Karpas-422 (cell line): ENCODE data around the gene RAB36. TPM values are rescaled to one million over a fixed set of nuclear protein-coding genes. Genes with fewer than 3 reads are reported as not detected.
A peak's percentile ranks its signal among the peaks of the same experiment; 100 is the strongest.

Experiments used
- DNase-seq: peaks from one replicate; pipeline ENCODE4 v3.0.0-alpha.2; 2015
- H2AFZ ChIP-seq: fragments of 200-600 bp; sonication (generic); 2 replicates; pipeline ENCODE4 v1.6.1; 2014; ENCODE audit warnings: antibody characterized with exemption, low read length, mixed read lengths
- H3K27ac ChIP-seq: fragments of 200-600 bp; sonication (generic); 2 replicates; pipeline ENCODE4 v1.5.1; 2014; ENCODE audit warnings: mild to moderate bottlenecking, low read length, moderate library complexity
- H3K27me3 ChIP-seq: fragments of 200-600 bp; sonication (generic); 2 replicates; pipeline ENCODE4 v1.6.1; 2014; ENCODE audit warnings: low read length, mixed read lengths
- H3K36me3 ChIP-seq: fragments of 200-600 bp; sonication (generic); 2 replicates; pipeline ENCODE4 v1.6.1; 2014; ENCODE audit warnings: low read length, mixed read lengths; ENCODE audit not compliant: insufficient read depth
- H3K4me1 ChIP-seq: fragments of 200-600 bp; sonication (generic); 2 replicates; pipeline ENCODE4 v1.6.1; 2014; ENCODE audit warnings: mild to moderate bottlenecking, low read length, mixed read lengths
- H3K4me2 ChIP-seq: fragments of 200-600 bp; sonication (generic); 2 replicates; pipeline ENCODE4 v1.6.1; 2014; ENCODE audit warnings: low read length, low read depth, mild to moderate bottlenecking; ENCODE audit not compliant: poor library complexity, severe bottlenecking
- H3K4me3 ChIP-seq: fragments of 200-600 bp; sonication (generic); 2 replicates; pipeline ENCODE4 v1.5.1; 2014; ENCODE audit warnings: mild to moderate bottlenecking, antibody characterized with exemption, low read length, mixed read lengths
- H3K79me2 ChIP-seq: fragments of 200-600 bp; sonication (generic); 2 replicates; pipeline ENCODE4 v1.6.1; 2014; ENCODE audit warnings: mild to moderate bottlenecking, low read length, mixed read lengths
- H3K9ac ChIP-seq: fragments of 200-600 bp; sonication (generic); 2 replicates; pipeline ENCODE4 v1.6.0; 2014; ENCODE audit warnings: low read length
- H3K9me2 ChIP-seq: fragments of 200-600 bp; sonication (generic), shearing (Covaris generic); replicated peaks from 2 replicates; pipeline ENCODE4 v1.6.0; 2014; ENCODE audit warnings: mild to moderate bottlenecking, low read length, moderate library complexity; ENCODE audit not compliant: insufficient read depth
- H3K9me3 ChIP-seq: fragments of 300-700, 200-600 bp; sonication (generic); 2 replicates; pipeline ENCODE4 v1.6.1; 2014; ENCODE audit warnings: low read length, mixed read lengths
- H4K20me1 ChIP-seq: fragments of 200-600 bp; sonication (generic); 2 replicates; pipeline ENCODE4 v1.6.1; 2014; ENCODE audit warnings: mild to moderate bottlenecking, antibody characterized with exemption, low read length, low read depth; ENCODE audit not compliant: insufficient read depth
- total RNA-seq: library from RNA; depleted of rRNA; stranded (reverse); fragments of >200 nt; shearing (Covaris generic); gene quantifications from 2 replicates; pipeline ENCODE4 v1.2.3, GENCODE V29; 2014; ENCODE audit warnings: low replicate concordance

The RAB36 gene
- total RNA-seq, 1 experiment from 2014 or later, result 10.6 TPM

DNA sequence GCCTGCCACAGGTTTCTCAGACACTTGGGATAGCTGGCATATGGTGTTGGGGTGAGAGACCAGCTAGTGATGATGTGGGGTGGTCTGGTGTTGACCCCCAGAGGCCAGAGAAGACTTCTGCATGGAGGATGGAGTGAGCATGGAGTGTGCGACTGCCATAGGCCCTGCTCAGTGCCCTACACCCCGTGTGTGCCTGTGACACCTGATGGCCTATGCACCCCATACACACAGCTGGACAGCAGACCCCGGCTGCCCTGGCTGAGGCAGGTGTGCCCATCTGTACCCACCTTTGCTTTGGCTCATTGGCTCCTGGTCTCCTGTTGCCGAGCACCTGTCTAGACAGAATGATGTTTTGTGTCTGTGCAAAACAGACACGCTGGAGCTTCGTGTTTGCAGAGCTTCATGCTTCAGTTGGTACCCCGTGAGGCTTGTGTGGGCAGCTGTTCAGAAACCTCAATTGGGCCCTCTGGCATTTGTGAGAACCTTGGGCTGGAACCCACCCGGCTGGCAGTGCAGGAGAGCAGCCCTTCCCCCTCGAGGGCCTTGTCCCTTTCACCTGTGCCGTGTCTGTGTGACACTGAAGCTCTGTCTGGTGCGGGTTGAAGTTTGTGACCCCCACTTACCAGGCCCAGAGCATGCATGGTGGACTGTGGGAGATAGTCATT lies 62.6 kb downstream of the RAB36 start:
- Histone ChIP-seq H3K9me3 (no peaks in the 10 kb centered on the region), H3K4me2 (peak overlapping the region; percentile 14), H3K4me3 (no peak overlapping the region), H3K27me3 (no peaks in the 10 kb centered on the region), H3K79me2 (peaks cover 47% of the 10 kb centered on the region), H3K9me2 (no peaks in the 10 kb centered on the region), H2AFZ (no peak overlapping the region), H3K36me3 (no peaks in the 10 kb centered on the region), H3K4me1 (peaks cover 52% of the 10 kb centered on the region), H4K20me1 (no peaks in the 10 kb centered on the region), H3K27ac (peak overlapping the region; percentile 82), H3K9ac (no peak overlapping the region)
- peak; percentile 82 for DNase-seq

DNA sequence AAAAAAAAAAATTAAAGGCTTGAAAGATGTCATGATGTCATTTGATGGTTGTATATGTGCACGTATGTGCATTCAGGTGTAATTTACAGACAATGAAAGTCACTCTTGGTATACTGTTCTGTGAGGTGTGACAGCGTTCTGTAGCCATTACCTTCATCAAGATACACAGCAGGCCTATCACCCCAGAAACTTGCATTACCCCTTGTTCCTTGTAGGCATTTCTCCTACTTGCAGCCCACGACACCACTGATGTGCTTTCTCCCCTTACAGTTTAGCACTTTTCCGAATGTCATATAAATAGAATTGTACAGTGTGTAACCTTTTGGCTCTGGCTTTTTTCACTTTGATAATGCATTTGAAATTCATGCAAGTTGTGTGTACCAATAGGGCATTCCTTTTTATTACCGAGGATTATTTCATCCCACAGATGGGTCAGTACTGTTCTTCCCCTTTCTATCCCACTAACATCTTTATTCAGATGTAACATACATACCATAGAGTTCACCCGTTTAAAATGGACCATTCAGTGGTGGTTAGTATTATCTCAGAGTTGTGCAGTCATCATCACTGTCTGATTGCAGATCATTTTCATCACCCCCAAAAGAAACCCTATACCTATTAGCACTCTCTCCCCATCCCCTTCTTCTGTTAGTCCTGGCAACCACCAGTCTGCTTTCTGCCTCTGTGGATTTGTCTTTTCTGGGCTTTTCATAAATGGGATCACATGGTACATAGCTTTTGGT lies 65.3 kb downstream of the RAB36 start:
- Histone ChIP-seq H3K79me2 (peaks cover 54% of the 10 kb centered on the region), H3K27ac (peak overlapping the region; percentile 61), H3K27me3 (no peaks in the 10 kb centered on the region), H2AFZ (no peak overlapping the region), H3K9me2 (no peaks in the 10 kb centered on the region), H3K4me2 (no peak overlapping the region), H3K4me3 (no peak overlapping the region), H3K9me3 (no peaks in the 10 kb centered on the region), H3K4me1 (peaks cover 57% of the 10 kb centered on the region), H3K9ac (no peak overlapping the region), H3K36me3 (no peaks in the 10 kb centered on the region), H4K20me1 (peaks cover 4% of the 10 kb centered on the region; the same call in 1 of the 2 replicates)
- no peak for DNase-seq

DNA sequence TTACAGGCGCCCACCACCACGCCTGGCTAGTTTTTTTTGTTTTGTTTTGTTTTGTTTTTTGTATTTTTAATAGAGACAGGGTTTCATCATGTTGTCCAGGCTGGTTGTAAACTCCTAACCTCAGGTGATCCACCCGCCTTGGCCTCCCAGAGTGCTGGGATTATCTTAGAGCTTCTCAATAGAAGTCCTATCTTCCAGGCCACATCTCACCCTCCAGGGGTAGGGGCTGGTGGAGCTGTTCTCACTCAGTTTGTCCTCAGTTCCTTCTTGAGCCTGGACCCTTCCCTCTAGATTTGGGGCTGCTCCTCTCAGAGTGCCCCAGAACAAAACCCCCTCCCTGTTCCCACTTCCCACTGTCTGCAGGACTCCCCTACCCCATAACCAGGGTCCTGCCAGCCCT lies 66.3 kb downstream of the RAB36 start:
- H3K36me3 ChIP-seq, result no peaks in the 10 kb centered on the region
- no peak for DNase-seq
- H3K9me3 ChIP-seq, result no peaks in the 10 kb centered on the region
- H3K9ac ChIP-seq, result peak overlapping the region; percentile 32
- H3K9me2 ChIP-seq, result no peaks in the 10 kb centered on the region
- peak overlapping the region; percentile 19 for H3K4me2 ChIP-seq
- no peak overlapping the region for H2AFZ ChIP-seq
- peaks cover 7% of the 10 kb centered on the region; the same call in 1 of the 2 replicates for H4K20me1 ChIP-seq
- peaks cover 67% of the 10 kb centered on the region for H3K4me1 ChIP-seq
- peaks cover 55% of the 10 kb centered on the region for H3K79me2 ChIP-seq
- no peak overlapping the region for H3K4me3 ChIP-seq
- H3K27ac ChIP-seq, result peak overlapping the region; percentile 83
- no peaks in the 10 kb centered on the region for H3K27me3 ChIP-seq

DNA sequence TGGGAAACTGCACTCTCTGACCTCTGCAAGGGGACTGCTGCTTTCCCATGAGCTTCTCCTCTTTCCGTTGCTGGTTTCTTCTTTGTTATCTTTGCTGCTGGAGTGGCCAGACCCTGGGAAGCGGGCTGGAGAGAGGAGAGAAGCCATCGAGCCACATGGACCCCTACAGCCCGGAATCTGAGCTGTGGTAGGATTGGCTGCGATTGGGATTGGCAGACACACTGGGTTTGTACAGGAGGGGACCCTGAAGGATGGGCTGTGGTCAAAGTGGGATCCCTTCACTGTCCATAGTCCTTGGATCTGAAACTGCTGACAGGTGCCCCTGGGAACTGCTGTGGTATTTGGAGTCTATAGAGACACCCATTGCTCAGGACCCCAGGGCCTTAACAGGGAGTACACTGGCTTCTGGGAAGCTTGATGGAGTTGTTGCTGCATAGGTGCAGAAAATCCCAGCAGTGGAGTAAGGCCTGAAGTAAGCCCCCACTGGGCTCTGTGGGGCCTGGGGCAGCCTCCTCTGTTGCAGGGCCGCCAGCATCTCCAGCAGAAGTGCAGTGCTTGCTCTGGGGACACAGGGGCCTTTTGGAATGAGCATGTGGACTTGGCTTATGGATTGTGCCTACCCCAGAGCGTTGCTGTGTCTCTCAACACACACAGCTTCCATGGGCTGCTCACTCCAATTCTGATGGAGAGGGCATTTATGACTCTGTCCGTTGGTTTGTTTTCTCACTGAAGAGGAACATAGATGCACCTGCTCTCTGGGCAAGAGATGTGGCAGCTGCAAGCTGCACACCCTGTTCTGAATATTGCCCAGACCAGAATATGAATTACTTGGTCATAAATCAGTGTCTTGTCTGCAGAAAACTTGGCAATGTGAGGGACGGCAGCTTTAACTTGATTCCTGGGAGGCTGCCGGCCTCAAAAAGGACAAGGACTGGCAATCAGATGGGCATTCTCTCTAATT lies 67.1 kb downstream of the RAB36 start:
- Histone ChIP-seq H3K9ac (peak overlapping the region; percentile 32), H3K27ac (peak overlapping the region; percentile 83), H3K4me3 (no peak overlapping the region; the same call in 1 of the 2 replicates), H3K4me1 (peaks cover 70% of the 10 kb centered on the region), H3K36me3 (no peaks in the 10 kb centered on the region), H2AFZ (no peak overlapping the region), H3K79me2 (peaks cover 61% of the 10 kb centered on the region), H4K20me1 (peaks cover 7% of the 10 kb centered on the region; the same call in 1 of the 2 replicates), H3K9me2 (no peaks in the 10 kb centered on the region), H3K27me3 (no peaks in the 10 kb centered on the region), H3K9me3 (no peaks in the 10 kb centered on the region), H3K4me2 (peak overlapping the region; percentile 19)
- DNase-seq, result no peak

DNA sequence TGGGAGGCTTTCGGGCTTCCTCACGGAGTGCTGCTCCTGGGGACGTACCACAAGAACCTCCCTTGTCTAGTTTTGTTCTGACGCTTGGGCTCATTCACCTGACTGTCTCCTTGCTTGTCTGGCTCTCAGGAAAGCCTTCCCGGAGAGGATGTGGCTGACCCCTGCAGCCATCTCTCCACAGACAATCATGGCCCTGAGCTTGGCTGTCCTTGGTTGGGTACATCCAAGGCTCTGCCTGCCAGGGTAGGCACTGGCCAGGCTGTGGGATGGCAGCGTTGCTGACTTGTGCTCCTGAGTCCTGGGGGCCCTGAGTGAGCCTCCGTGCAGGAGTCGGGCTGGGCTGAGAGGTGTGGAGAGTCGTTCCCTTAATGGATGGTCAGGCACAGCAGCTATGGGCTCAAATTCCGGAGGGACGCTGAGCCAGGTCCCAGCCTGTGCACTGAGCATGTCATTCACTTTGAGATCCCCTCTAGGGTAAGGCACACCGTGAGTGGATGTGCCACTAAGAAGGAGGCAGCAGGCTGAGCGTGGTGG lies 67.8 kb downstream of the RAB36 start:
- peaks cover 7% of the 10 kb centered on the region; the same call in 1 of the 2 replicates for H4K20me1 ChIP-seq
- peaks cover 70% of the 10 kb centered on the region for H3K4me1 ChIP-seq

DNA sequence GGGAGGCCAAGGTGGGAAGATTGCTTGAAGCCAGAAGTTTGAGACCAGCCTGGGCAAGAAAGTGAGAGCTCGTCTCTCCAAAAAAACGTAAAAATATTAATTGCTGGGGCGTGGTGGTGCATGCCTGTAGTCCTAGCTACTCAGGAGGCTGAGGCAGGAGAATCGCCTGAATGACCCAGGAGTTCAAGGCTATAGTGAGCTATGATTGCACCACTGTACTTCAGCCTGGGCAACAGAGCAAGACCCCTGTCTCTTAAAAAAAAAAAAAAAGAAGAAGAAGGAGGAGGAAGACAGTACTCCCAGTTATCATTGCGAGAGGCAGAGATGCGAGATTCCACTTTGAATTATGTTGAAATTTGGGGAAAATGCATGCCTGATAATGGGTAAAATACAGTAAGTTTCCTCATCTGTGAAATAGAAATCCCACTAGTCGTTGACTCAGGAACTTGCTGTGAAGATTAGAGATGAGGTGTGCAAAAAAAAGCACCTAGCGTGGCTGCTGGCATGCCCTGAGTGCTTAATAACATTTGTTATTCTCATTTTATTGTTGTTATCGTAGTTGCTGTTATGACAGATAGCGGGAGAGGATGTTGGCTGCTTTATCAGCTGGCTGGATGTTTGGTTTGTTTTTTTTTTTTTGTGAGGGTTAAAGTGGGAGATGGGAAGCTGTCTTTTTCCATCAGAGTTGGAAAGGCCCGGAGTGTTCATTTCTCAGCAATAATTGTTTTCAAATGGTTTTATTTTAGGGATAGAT lies 68.5 kb downstream of the RAB36 start:
- Histone ChIP-seq H3K9ac (no peak overlapping the region), H3K4me1 (peaks cover 70% of the 10 kb centered on the region), H3K27me3 (no peaks in the 10 kb centered on the region), H3K79me2 (peaks cover 64% of the 10 kb centered on the region), H3K9me2 (no peaks in the 10 kb centered on the region), H3K9me3 (no peaks in the 10 kb centered on the region), H3K4me2 (no peak overlapping the region), H3K36me3 (no peaks in the 10 kb centered on the region), H4K20me1 (peaks cover 7% of the 10 kb centered on the region; the same call in 1 of the 2 replicates), H3K27ac (peak overlapping the region; percentile 3; the same call in 1 of the 2 replicates), H3K4me3 (no peak overlapping the region), H2AFZ (no peak overlapping the region)
- DNase-seq, result no peak

More for the DNA sequence above, 67.8 kb downstream of the RAB36 start:
- H2AFZ ChIP-seq, result no peak overlapping the region
- no peaks in the 10 kb centered on the region for H3K9me3 ChIP-seq
- DNase-seq, result no peak
- peak overlapping the region; percentile 22 for H3K9ac ChIP-seq
- H3K27ac ChIP-seq, result peak overlapping the region; percentile 83
- no peaks in the 10 kb centered on the region for H3K27me3 ChIP-seq
- H3K36me3 ChIP-seq, result no peaks in the 10 kb centered on the region
- H3K79me2 ChIP-seq, result peaks cover 65% of the 10 kb centered on the region
- no peak overlapping the region for H3K4me3 ChIP-seq
- H3K9me2 ChIP-seq, result no peaks in the 10 kb centered on the region
- peak overlapping the region; percentile 19 for H3K4me2 ChIP-seq
